Activated effector memory CD4-positive, alpha-beta T cell treated with anti-CD3 and anti-CD28 coated beads, Interleukin-2, amount 50 U/mL, for 16 hours (primary cell): ENCODE measurements around the gene MT4.

ENCODE experiments used
- DNase-seq: peaks from one replicate; pipeline ENCODE4 v3.0.0-alpha.2; 2020

MT4 gene

DNA sequence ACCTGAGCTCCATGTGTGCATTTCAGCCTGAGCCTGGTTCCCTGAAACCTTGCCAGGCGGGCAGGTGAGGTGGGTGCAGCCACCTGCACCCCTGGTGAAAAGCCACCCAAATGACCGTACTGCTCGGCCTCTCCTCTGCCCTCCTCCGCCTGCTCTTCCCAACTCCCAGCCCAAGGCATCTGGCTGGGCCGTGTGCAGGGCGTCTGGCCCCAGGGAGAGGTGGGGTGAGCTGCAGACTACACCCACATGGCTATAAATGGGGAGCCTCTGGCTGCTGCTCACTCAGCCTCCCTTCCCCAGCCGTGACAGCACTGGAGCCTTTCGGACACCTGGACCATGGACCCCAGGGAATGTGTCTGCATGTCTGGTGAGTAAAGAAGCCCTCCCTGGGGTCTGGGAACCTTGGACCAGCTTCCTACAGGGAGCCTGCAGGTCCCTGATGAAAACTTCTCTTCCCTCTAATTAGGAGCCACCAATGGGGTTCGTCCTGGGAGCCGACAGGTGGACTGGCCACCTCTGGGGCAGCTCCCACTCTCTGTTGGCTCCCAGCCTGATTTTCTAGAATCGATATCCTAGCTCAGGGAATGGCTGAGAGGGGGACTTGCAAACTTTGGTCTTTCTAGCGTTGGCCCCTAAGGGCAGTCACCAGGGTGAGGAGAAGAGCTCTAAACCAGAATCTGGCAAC lies at the start of gene MT4:
Gene MT4, plus strand, starts transcription at position 281 of the 685 bp plus-strand sequence. Its CDS starts 56 bp downstream, at position 337.
- no peak for DNase-seq

DNA sequence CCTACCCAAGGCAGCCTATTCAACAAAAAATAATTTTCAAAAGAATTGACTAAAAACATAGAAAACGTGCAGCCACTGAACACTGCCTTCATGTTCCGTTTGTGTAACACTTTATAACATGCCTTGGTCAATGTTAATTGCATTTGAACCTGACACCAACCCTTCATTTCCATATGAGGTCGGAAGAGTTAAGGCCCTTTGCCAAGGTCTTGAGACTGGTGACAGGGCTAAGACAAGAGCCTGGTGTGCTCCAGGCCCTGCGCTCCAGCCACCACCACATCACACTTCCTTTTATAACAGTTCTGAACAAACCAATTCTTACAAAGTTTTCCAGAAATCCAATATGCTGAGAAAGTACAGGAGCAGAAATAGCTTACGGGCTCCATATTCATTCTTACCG lies 49.2 kb upstream of the MT4 start:
- no peak for DNase-seq

DNA sequence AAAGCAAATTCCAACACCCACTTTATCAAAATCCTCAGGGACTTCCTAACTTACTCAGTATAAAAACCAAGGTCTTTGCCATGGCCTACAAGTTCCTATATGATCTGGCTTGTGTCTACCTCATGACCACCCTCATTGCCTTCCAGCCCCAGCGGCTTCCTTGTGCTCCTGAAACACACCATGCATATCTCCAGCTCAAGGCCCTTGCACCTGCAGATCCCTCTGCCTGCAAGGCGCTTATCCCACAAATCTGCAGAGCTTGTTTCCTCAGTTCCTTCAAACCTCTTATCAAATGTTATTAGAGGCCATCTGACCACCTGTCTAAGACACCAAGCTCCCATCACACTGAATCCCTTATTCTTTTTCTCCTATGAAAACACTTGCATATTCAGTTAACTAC lies 47.7 kb upstream of the MT4 start:
- no peak for DNase-seq

DNA sequence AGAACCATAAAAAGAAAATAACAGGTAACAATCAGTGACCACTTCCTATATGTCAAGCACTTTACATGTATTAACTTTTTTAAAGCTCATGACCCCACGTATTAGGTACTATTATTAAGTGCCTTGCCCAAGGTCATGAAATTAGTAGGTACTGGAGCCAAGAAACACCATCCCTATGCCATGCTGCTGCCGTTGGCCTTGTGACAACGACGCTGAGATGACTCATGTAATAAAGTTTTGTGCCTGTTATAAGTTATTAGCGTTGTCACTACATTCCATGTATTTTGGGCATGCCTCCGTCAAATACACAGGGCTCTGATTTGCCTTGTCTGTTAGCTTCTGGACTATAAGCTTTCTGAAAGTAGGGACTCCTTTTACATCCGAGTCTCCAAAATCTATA lies 46.4 kb upstream of the MT4 start:
- no peak for DNase-seq

GRCh38 chr16:56519459-56520250 lies 45.2 kb upstream of the MT4 start, which contains the start of gene BBS2:
BBS2 (minus strand) TSS chr16:56520024; CDS start chr16:56519862, 162 bp downstream.
- DNase-seq = peak; percentile 97

DNA sequence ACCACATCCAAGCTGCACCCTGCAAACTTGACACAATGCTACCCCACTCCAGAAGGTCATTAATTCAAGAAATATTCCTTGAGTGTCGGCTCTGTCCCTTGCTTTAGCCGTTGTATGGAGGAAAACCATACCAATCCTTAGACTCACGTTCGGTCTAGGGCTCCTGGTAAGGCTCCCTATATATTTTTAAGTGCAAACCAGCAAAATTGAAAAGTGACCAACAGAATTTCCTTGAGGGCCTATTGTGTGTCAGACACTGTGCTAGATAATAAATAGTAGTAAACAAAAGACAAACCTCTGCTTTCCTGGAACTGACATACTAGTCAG lies 44.7 kb upstream of the MT4 start:
- no peak for DNase-seq

DNA sequence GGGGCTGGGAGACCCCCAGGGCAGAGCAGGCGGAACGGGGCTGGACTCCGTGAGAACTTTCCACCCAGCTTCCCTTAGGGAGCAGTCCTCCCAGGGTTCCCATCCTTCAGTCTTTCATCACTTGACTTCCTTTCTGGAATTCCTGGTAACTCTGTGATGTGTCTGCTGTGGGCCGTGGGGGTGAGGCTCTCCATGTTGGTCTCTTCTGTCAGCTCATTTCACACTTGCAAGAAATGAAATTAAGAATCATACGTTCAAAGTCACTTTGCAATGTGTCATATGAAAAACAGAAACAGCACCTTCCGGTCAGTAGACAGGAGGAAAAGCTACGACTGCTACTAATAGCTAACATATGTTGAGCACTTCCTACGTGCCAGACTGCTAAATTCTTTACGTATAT lies 39.6 kb upstream of the MT4 start:
- DNase-seq = no peak

- DNase-seq = no peak
Measured at GRCh38 chr16:56530872-56531271, 34.0 kb upstream of the MT4 start.

GRCh38 chr16:56532714-56533113 lies 32.2 kb upstream of the MT4 start:
- DNase-seq = no peak

- no peak for DNase-seq
Measured at GRCh38 chr16:56534847-56535383, 30.0 kb upstream of the MT4 start.

DNA sequence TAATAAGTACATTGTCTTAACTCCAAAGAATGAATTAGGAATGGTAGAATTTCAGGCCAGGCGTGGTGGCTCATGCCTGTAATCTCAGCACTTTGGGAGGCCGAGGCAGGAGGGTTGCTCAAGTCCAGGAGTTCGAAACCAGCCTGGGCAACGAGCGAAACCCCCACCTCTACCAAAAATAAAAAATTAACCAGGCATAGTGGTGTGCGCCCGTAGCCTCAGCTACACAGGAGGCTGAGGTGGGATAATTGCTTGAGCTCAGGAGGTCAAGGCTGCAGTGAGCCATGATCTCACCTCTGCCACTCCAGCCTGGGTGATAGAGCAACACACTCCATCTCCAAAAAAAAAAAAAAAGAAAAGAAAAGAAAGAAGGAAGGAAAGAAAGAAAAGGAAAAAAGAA lies 26.5 kb upstream of the MT4 start:
- DNase-seq = no peak

GRCh38 chr16:56539656-56540055 lies 25.2 kb upstream of the MT4 start:
- no peak for DNase-seq

DNA sequence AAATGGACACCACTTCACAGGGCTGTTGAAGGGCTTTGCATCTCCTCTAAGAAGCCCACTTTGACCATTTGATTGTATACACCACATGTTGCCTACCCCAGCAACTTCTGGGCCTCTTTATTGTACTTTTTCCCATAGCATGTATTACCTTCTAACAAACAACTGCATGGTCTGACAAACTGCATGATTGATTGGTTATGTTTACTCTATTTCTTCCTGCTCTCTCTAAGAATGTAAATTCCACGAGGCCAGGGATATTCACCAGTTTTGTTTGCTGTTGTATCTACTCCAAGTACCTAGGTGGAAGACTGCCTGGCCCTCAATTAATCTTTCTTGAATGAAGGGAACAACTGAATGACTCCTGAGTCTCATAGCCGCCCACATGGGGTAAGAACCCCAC lies 22.8 kb upstream of the MT4 start:
- DNase-seq = no peak

DNA sequence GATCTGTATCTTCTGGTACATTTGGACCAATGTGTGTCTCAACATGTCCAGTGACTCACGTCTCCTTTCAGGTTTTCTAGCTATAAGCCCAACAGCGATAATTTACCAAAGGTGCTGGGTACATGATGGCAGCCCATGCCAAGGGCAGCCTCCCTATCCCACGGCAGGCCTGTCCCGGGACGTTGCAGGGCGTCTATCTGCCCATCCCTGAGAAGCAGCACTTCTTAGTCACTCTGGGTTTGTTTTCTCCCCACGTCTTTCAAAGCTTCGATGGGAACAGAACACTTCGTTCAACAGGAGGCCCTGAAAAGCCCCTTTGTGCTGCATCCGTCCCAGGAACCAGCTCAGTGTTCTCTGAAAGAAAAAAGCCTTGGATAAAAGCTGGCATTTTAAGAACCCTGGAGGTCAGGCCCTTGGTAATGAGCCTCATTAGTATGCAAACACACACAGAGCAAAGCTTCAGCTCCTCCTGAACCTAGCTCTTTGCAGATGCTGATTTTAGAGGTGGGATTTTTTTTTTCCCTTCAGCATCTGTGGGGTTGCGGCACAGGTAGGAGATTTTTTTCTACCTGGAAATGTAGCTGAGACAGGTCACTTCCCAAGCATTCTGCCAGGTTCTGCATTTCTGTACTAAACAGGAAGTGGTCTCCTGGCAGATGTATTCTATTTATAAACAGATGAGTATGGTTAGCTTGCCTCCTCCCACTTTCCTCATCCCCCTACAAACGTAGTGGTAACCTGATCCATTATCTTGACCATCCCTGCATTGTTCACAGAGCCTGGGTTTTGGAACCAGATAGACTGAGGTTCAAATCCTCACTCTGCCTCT lies 17.5 kb upstream of the MT4 start:
- DNase-seq = no peak

GRCh38 chr16:56547949-56548567 lies 16.8 kb upstream of the MT4 start:
- no peak for DNase-seq

DNA sequence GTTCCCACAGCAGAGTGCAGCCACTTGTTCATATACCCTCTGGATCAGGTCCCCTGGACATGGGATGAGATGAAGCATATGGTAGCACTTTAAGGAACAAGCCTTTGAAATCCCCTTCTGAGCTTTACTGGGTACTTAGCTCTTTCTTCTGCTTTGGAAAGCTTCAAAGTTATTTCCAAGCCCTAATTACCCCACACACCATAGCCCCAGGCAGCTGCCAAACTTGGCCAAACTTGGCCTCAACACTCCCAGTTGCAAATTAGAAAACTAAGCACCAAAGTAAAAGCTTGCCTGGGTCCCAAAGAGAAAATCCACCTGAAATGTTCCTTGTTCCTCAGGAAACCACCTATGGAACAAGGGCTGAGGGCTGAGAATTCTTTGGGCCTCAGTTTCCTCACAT lies 15.7 kb upstream of the MT4 start:
- no peak for DNase-seq

- DNase-seq = no peak
Measured at GRCh38 chr16:56549744-56550385, 15.0 kb upstream of the MT4 start.

- no peak for DNase-seq
Measured at GRCh38 chr16:56551796-56552738, 12.8 kb upstream of the MT4 start.

DNA sequence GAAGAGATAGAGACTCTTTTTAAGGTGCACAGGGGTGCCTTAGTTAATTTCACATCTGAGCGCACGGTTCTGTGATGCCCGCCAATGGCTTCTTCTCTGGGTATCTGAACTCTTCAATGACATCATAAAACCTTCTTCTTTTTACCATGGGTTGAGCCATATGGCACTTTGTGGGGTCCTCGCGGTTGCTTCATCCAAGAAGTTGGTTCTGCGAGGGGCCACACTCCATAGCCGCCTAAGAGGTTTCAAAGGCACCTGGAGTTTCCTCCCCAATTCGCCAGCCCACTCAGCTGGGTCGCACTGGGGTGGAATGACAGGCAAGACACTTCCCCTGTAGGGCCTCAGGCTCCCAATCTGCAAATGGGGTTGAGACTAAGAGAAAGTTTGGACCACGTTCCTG lies 10.4 kb upstream of the MT4 start:
- no peak for DNase-seq

DNA sequence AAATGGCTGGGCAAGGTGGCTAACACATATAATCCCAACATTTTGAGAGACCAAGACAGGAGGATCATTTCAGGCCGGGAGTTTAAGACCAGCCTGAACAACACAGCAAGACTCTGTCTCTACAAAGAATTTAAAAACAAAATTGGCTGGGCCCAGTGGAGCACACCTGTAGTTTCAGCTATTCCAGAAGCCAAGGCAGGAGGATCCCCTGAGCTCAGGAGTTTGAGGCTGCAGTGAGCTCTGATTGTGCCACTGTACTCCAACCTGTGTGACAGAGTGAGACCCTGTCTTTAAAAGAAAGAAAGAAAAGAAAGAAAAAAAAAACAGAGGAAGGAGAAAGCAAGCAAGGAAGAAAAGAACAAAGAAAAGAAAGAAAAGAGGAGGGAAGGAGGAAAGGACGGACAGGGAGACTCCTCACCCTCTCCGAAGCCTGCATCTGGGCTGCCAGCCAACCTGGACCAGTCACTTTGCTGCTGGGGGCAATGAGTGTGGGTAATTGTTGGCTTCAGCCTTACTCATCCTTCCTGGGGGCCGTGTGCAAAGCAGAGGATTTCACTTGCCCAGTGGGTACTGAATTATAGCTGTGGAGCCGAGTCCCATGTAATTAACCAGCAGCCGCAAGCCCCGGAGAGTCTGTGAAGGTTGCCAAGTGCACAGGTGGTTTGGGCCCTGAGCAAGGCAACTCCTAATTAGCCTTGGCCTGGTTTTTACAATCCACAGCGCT lies 6.7 kb upstream of the MT4 start:
- DNase-seq = no peak

DNA sequence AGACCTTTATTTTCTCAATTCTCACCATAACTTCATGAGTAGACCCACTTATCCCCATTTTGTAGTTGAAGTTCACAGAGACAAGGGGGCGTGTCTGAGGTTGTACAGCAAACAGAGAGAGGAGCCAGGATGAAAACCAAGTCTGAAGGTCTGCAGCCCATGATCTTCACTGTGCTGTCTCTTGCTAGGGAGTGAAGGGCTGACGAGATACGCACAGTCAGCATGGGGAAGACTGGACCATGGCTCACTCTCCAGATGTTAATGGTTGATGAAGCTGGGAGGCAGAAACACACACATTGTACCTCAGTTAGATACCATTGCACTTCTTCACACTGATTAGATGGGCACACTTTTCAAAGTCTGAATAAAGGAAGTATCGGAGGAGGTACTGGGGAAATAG lies 5.8 kb upstream of the MT4 start:
- DNase-seq = no peak
